Epithelial cell of esophagus (primary cell): ENCODE measurements around the gene PARD3.

Experiments
- DNase-seq: peaks from one replicate; pipeline ENCODE4 v3.0.0; 2010; ENCODE audit warnings: low read depth
- H3K4me3 ChIP-seq: 2 replicates; pipeline ENCODE4 v1.5.1; 2011; ENCODE audit warnings: mild to moderate bottlenecking, low read length, control low read depth
- TF ChIP-seq, protein P1 (sequence below): IDR thresholded peaks from 2 replicates; pipeline ENCODE4 v1.5.1; 2011; ENCODE audit warnings: low read depth, mild to moderate bottlenecking, low read length, control low read depth, inconsistent platforms; ENCODE audit not compliant: insufficient read depth; ENCODE audit errors: missing control alignments

The PARD3 gene

DNA sequence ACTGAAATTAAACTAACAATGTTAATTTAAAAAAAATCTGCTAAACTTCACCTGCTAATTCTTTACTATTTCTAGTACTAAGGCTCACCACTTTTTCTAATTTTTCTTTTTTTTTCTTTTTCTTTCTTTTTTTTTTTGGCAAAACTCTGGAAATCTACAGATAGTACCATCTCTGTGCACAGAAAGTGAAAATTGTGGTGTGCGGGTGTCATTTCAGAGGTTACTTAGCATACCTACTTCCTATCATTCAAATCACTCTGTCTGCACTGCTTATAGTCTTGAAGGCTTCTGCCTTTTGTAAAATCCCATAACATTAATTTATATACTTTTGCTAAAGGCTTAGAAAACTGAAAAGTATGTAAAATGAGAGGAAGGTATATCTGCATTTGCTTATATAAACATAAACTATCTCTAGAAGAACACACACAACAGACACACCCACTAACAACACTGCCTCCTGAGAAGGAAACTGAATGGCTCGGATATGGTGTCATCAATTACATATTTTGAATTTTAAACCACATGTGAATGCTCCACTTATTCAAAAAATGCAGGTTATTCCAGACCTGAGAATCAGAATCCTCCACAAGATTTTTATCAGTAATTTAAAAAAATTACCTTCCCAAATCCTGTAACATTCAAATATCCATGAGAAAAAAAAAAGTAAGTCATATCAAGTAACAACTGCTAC lies 229.5 kb downstream of the PARD3 start:
- TF ChIP-seq, protein P1, sequence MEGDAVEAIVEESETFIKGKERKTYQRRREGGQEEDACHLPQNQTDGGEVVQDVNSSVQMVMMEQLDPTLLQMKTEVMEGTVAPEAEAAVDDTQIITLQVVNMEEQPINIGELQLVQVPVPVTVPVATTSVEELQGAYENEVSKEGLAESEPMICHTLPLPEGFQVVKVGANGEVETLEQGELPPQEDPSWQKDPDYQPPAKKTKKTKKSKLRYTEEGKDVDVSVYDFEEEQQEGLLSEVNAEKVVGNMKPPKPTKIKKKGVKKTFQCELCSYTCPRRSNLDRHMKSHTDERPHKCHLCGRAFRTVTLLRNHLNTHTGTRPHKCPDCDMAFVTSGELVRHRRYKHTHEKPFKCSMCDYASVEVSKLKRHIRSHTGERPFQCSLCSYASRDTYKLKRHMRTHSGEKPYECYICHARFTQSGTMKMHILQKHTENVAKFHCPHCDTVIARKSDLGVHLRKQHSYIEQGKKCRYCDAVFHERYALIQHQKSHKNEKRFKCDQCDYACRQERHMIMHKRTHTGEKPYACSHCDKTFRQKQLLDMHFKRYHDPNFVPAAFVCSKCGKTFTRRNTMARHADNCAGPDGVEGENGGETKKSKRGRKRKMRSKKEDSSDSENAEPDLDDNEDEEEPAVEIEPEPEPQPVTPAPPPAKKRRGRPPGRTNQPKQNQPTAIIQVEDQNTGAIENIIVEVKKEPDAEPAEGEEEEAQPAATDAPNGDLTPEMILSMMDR, result no peak
- H3K4me3 ChIP-seq, result no peak overlapping the region
- peak; percentile 20 for DNase-seq

GRCh38 chr10:34584164-34584563 lies 230.9 kb downstream of the PARD3 start:
- TF ChIP-seq, protein P1, result no peak
- peak; percentile 74 for DNase-seq
- no peak overlapping the region for H3K4me3 ChIP-seq

GRCh38 chr10:34581801-34582532 lies 233.1 kb downstream of the PARD3 start:
- DNase-seq, result peak; percentile 78
- TF ChIP-seq, protein P1, result no peak
- H3K4me3 ChIP-seq, result no peak overlapping the region

GRCh38 chr10:34580643-34581042 lies 234.5 kb downstream of the PARD3 start:
- no peak overlapping the region for H3K4me3 ChIP-seq
- peak; percentile 89 for DNase-seq
- TF ChIP-seq, protein P1, result no peak

DNA sequence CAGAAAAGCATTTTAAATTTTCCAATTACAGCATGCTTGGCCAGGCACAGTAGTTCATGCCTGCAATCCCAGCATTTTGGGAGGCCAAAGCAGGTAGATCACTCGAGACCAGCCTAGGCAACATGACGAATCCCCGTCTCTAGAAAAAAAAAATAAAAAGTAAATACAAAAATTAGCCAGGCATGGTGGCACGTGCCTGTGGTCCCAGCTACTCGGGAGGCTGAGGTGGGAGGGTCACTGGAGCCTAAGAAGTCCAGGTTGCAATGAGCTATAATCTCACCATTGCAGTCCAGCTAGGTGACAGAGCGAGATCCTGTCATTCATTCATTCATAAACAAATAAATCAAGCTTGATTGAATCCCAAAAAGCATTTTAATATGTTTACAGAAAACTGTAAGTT lies 234.9 kb downstream of the PARD3 start:
- no peak for DNase-seq
- H3K4me3 ChIP-seq, result no peak overlapping the region
- TF ChIP-seq, protein P1, result no peak

DNA sequence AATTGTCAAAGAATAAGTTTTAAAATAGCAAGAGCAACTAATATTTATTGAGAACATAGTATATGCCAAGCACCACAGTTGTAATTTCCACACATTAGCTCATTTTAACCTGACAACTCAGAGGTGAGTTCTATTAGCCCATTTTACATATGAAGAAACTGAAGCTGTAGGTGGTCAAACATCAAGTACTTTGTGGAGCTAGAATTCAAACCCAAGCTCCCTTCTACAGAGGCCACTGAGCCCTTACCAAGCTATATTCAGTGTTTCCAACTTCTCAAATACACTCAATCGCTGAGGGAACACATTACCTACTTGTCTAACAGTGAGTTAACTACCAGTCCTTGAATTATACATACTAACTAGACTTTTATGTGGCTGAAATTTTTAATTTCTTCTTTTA lies 236.6 kb downstream of the PARD3 start:
- no peak overlapping the region for H3K4me3 ChIP-seq
- DNase-seq, result no peak
- TF ChIP-seq, protein P1, result no peak
